HG03196 (cell line): ENCODE results near the gene PCDHB5.
"Not testable (repeated sequence)": the region's sequence is repeated elsewhere in the genome, so short reads cannot be mapped to it uniquely, and the experiment has no call there.

Experiments
- ATAC-seq: cut with Tn5 transposase; IDR thresholded peaks from one replicate; pipeline ENCODE4 v1.9.1; 2021; ENCODE audit not compliant: unreplicated experiment

The PCDHB5 gene

DNA sequence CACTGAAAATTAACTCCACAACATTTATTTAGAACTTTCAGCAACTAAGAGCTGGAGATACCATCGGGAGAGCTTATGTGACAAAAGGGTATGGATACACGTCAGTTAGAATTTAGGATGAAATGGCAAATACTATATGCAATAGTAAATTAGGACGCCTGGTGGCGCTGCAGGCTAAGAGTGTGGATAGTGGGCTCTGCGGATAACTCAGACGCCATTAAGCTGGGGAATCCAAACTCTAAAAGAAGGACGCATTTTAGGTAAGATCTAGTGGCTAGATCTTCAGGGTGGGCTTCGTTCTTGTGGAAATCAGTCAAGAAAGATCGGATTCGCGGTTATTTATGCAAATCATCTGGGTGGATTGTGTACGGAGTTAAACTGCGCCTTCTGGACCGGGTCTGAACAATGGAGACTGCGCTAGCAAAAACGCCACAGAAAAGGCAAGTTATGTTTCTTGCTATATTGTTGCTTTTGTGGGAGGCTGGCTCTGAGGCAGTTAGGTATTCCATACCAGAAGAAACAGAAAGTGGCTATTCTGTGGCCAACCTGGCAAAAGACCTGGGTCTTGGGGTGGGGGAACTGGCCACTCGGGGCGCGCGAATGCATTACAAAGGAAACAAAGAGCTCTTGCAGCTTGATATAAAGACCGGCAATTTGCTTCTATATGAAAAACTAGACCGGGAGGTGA, at the start of gene PCDHB5:
Gene PCDHB5, plus strand, starts transcription at position 177 of the 688 bp plus-strand sequence. Its CDS starts 229 bp downstream, at position 406.
- ATAC-seq: no peak

DNA sequence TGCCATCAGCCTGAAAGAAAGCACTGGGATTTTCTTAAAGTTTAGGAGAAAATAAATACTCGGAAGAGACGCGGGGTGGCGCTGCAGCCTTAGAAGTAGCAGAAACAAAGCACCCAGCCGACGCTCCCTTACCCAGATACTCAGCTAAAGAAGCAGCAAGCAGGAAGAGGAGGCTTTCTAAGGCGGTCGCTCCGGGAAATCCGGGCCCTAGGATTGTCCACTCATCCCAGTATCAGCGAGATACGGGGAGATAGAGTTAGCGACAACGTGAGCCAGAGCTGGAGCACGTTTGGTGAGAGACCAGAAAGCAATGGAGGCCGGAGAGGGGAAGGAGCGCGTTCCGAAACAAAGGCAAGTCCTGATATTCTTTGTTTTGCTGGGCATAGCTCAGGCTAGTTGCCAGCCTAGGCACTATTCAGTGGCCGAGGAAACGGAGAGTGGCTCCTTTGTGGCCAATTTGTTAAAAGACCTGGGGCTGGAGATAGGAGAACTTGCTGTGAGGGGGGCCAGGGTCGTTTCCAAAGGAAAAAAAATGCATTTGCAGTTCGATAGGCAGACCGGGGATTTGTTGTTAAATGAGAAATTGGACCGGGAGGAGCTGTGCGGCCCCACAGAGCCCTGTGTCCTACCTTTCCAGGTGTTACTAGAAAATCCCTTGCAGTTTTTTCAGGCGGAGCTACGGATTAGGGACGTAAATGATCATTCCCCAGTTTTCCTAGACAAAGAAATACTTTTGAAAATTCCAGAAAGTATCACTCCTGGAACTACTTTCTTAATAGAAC, 40.3 kb upstream of the PCDHB5 start, which contains the start of gene PCDHB2:
Gene PCDHB2, plus strand, starts transcription at position 135 of the 782 bp plus-strand sequence. Its CDS starts 176 bp downstream, at position 311.
- ATAC-seq: no peak

DNA sequence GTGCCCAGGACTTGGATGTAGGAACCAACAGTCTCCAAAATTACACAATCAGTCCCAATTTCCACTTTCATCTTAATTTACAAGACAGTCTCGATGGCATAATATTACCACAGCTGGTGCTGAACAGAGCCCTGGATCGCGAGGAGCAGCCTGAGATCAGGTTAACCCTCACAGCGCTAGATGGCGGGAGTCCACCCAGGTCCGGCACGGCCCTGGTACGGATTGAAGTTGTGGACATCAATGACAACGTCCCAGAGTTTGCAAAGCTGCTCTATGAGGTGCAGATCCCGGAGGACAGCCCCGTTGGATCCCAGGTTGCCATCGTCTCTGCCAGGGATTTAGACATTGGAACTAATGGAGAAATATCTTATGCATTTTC, 39.8 kb upstream of the PCDHB5 start:
- no peak for ATAC-seq

DNA sequence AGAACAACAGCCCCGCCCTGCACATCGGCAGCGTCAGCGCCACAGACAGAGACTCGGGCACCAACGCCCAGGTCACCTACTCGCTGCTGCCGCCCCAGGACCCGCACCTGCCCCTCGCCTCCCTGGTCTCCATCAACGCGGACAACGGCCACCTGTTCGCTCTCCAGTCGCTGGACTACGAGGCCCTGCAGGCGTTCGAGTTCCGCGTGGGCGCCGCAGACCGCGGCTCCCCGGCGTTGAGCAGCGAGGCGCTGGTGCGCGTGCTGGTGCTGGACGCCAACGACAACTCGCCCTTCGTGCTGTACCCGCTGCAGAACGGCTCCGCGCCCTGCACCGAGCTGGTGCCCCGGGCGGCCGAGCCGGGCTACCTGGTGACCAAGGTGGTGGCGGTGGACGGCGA, 38.8 kb upstream of the PCDHB5 start:
- not testable (repeated sequence) for ATAC-seq

DNA sequence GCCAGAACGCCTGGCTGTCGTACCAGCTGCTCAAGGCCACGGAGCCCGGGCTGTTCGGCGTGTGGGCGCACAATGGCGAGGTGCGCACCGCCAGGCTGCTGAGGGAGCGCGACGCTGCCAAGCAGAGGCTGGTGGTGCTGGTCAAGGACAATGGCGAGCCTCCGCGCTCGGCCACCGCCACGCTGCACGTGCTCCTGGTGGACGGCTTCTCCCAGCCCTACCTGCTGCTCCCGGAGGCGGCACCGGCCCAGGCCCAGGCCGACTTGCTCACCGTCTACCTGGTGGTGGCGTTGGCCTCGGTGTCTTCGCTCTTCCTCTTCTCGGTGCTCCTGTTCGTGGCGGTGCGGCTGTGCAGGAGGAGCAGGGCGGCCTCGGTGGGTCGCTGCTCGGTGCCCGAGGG, 38.4 kb upstream of the PCDHB5 start:
- not testable (repeated sequence) for ATAC-seq

DNA sequence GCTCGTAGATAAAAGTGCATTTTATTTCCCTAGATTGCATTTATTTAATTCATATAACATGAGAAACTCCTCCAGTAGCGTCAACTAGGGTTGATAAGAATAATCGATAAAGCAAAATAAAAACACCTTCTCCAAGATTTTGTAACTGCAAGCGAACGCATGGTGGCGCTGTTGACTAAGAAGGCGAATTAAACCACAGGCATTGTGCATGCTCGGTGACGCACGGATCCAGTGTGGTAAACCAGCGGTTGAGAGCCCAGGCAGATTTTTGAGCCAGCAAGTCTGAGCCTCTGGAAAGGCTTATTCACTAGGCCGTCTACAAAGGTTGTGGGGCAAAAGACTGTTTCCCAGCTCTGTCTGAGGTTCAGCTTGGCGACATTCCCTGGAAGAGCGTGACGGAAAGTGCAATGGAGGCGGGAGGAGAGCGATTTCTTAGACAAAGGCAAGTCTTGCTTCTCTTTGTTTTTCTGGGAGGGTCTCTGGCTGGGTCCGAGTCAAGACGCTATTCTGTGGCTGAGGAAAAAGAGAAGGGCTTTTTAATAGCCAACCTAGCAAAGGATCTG, 34.7 kb upstream of the PCDHB5 start, which contains the start of gene PCDHB3:
Gene PCDHB3, plus strand, starts transcription at position 231 of the 563 bp plus-strand sequence. Its CDS starts 177 bp downstream, at position 408.
- ATAC-seq: no peak

DNA sequence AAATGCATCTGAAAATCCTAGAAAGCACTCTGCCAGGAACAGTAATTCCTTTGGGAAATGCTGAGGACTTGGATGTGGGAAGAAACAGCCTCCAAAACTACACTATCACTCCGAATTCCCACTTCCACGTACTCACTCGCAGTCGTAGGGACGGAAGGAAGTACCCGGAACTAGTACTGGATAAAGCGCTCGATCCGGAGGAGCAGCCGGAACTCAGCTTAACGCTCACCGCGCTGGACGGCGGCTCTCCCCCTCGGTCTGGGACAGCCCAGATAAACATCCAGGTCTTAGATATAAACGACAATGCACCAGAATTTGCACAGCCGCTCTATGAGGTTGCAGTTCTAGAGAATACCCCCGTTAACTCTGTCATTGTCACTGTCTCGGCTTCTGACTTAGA, 33.9 kb upstream of the PCDHB5 start:
- ATAC-seq: no peak

DNA sequence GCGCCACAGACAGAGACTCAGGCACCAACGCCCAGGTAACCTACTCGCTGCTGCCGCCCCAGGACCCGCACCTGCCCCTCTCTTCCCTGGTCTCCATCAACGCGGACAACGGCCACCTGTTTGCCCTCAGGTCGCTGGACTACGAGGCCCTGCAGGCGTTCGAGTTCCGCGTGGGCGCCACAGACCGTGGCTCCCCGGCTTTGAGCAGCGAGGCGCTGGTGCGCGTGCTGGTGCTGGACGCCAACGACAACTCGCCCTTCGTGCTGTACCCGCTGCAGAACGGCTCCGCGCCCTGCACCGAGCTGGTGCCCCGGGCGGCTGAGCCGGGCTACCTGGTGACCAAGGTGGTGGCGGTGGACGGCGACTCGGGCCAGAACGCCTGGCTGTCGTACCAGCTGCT, 32.9 kb upstream of the PCDHB5 start:
- not testable (repeated sequence) for ATAC-seq

DNA sequence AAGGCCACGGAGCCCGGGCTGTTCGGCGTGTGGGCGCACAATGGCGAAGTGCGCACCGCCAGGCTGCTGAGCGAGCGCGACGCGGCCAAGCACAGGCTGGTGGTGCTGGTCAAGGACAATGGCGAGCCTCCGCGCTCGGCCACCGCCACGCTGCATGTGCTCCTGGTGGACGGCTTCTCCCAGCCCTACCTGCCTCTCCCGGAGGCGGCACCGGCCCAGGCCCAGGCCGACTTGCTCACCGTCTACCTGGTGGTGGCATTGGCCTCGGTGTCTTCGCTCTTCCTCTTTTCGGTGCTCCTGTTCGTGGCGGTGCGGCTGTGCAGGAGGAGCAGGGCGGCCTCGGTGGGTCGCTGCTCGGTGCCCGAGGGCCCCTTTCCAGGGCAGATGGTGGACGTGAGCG, 32.5 kb upstream of the PCDHB5 start:
- ATAC-seq: not testable (repeated sequence)

DNA sequence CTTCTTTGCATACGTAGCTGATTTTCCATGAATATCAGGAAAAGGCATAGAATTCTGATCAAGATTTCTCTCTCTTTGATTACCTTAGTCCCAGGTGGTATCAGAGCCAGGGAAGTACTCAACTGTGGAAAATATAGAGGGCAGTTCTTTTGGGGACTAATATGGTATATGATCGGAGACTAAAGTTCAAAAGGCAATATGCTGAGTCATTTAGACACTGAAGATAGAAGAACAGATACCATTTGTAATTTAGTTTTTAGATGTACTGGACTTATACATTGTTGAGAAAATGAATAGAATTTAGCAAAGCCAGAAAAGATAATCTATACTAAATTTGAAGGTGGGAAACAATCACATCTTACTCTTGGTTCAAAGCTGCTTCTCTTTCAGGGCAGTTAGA, 29.7 kb upstream of the PCDHB5 start:
- no peak for ATAC-seq

DNA sequence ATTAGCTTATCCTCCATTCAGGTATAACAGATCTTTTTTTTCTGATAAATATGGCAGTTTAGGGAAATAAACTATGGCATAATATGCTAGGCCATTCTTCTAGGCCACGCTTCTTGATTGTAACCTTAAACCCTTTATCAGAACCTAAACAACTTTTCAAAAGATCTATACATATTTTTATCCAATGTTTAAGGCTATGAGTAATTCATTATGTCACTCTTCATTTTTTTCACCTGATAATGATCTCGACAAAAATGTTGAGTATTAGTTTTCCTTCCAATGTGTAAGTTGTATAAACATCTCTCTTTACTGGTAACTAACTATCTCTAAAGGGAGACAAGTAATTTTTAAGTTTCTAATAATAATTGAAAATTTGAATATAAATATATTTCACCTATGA, 15.8 kb upstream of the PCDHB5 start:
- ATAC-seq: no peak

DNA sequence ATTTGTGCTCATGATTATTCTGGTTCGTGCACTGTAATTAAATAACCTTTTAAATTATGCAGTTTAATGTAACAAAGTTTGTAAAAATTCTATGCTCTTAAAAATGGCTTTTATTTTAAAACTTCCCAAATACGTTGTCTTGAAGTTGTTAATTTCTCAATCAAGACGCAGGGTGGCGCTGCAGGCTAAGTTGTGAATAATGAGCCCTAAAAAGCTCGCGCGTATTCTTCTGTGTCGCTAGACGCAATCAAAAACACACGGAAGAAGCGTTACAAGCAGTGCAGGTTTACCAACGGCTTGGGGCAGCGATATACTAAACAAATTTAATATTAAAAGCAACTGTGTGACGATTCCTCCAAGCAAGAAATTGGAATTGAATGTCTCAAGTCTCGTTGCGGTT, 13.4 kb upstream of the PCDHB5 start, which contains the start of gene PCDHB4:
Gene PCDHB4, plus strand, starts transcription at position 256 of the 400 bp plus-strand sequence. CDS start 181 bp downstream, outside the sequence.
- ATAC-seq: no peak

DNA sequence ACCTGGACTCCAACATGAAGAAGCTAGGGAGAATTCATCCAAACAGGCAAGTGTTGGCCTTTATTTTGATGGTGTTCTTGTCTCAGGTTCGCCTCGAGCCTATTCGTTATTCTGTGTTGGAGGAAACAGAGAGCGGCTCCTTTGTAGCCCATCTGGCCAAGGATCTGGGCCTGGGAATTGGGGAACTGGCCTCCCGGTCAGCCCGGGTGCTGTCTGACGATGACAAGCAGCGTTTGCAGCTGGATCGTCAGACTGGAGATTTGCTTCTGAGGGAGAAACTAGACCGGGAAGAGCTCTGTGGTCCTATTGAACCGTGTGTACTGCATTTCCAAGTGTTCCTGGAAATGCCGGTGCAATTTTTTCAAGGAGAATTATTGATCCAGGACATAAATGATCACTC, 13.0 kb upstream of the PCDHB5 start:
- no peak for ATAC-seq

DNA sequence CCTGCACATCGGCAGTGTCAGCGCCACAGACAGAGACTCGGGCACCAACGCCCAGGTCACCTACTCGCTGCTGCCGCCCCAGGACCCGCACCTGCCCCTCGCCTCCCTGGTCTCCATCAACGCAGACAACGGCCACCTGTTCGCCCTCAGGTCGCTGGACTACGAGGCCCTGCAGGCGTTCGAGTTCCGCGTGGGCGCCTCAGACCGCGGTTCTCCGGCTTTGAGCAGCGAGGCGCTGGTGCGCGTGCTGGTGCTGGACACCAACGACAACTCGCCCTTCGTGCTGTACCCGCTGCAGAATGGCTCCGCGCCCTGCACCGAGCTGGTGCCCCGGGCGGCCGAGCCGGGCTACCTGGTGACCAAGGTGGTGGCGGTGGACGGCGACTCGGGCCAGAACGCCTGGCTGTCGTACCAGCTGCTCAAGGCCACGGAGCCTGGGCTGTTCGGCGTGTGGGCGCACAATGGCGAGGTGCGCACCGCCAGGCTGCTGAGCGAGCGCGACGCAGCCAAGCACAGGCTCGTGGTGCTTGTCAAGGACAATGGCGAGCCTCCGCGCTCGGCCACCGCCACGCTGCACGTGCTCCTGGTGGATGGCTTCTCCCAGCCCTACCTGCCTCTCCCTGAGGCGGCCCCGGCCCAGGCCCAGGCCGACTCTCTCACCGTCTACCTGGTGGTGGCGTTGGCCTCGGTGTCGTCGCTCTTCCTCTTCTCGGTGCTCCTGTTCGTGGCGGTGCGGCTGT, 11.4 kb upstream of the PCDHB5 start:
- ATAC-seq: not testable (repeated sequence)

DNA sequence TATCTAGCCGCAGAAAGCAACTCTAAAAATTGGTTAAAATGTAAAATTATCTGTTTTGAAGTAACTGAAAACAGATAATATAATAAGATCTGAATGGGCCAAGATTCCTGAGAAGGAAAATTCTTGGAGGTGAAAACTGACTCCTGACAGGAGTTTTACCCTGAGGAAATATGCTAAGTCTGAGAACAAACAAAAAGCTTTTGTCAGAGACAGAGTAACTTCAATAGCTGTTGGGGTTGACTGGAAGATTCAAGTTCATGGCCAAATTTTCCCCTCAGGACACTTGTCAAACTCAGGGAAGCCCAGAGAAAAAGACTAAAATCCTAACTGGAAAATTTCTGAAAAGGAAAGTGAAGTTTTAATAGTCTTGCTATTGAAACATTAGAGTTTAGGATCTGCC, 7.7 kb upstream of the PCDHB5 start:
- no peak for ATAC-seq

DNA sequence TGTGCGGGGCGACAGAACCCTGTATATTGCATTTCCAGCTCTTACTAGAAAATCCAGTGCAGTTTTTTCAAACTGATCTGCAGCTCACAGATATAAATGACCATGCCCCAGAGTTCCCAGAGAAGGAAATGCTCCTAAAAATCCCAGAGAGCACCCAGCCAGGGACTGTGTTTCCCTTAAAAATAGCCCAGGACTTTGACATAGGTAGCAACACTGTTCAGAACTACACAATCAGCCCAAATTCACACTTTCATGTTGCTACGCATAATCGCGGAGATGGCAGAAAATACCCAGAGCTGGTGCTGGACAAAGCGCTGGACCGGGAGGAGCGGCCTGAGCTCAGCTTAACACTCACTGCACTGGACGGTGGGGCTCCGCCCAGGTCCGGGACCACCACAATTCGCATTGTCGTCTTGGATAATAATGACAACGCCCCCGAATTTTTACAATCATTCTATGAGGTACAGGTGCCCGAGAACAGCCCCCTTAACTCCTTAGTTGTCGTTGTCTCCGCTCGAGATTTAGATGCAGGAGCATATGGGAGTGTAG, 786 bp downstream of the PCDHB5 start:
- no peak for ATAC-seq

DNA sequence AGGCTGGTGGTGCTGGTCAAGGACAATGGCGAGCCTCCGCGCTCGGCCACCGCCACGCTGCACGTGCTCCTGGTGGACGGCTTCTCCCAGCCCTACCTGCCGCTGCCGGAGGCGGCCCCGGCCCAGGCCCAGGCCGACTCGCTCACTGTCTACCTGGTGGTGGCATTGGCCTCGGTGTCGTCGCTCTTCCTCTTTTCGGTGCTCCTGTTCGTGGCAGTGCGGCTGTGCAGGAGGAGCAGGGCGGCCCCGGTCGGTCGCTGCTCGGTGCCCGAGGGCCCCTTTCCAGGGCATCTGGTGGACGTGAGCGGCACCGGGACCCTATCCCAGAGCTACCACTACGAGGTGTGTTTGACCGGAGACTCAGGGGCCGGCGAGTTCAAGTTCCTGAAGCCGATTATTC, 2.3 kb downstream of the PCDHB5 start:
- not testable (repeated sequence) for ATAC-seq

DNA sequence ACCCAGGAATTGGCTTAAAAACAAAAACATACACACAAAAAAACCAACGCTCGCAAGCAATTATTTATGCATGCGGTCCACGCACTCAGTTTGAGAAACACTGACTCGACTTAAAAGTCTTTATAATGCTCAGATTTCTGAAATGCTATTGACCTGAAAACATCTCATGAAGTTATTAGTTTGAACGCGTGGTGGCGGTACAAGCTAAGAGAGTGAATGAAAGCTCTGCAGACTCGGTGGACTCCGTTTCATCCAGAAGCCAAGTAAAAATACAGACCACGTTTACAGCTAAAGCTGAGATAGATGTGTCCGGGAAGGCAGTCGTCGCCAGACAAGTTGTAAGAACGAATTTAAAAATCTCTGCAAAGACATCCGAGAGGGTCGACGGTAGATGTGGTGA, 14.8 kb downstream of the PCDHB5 start, which contains the start of gene PCDHB6:
Gene PCDHB6, plus strand, starts transcription at position 246 of the 400 bp plus-strand sequence. CDS start 201 bp downstream, outside the sequence.
- no peak for ATAC-seq

DNA sequence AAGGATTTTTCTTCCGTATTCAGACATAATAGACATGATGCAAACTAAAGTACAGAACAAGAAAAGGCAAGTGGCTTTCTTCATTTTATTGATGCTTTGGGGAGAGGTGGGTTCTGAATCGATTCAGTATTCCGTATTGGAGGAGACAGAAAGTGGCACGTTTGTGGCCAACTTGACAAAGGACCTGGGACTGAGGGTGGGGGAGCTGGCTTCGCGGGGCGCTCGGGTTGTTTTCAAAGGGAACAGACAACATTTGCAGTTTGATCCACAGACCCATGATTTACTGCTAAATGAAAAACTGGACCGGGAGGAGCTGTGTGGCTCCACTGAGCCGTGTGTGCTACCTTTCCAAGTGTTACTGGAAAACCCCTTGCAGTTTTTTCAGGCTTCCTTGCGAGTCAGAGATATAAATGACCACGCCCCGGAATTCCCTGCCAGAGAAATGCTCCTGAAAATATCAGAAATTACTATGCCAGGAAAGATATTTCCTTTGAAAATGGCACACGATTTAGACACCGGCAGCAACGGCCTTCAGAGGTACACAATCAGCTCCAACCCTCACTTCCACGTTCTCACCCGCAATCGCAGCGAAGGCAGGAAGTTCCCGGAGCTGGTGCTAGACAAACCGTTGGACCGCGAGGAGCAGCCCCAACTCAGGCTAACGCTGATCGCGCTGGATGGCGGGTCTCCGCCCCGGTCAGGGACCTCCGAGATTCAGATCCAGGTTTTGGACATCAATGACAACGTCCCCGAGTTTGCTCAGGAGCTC, 15.4 kb downstream of the PCDHB5 start:
- no peak for ATAC-seq

DNA sequence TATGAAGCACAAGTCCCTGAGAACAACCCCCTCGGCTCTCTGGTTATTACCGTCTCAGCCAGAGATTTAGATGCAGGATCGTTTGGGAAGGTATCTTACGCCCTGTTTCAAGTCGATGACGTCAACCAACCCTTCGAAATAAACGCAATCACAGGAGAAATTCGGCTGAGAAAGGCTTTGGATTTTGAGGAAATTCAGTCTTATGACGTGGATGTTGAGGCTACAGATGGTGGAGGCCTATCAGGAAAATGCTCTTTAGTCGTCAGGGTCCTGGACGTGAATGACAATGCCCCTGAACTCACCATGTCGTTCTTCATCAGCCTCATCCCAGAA, 16.0 kb downstream of the PCDHB5 start:
- ATAC-seq: no peak
